Suppressor macrophage (primary cell): ENCODE data around the gene SNAPC4.
"Not testable (repeated sequence)": the region's sequence is repeated elsewhere in the genome, so short reads cannot be mapped to it uniquely, and the experiment has no call there.

Experiments used
- DNase-seq, 4 experiments: peaks; one replicate each; pipeline ENCODE4 v3.0.0-alpha.2; 2020 to 2022

The SNAPC4 gene

DNA sequence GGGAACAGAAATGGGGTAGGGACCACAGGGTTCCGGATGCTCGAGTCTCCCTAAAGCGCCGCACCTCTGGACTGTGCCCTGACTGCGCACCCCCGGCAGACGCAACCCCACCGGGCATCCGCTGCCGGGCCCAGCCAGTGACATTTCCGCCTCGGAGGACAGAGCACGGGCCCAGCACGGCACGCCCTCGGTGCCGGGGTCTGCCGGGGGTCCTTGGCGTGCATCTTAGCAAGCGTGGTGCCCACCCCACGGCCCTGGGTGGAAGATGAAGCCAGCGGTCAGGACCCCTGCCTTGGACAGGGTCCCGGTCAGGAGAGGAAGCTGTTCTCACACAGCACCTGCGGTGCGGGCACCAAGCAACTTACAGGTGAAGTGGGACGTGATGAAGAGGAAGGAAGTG, 32.6 kb upstream of the SNAPC4 start:
- no peak for DNase-seq

DNA sequence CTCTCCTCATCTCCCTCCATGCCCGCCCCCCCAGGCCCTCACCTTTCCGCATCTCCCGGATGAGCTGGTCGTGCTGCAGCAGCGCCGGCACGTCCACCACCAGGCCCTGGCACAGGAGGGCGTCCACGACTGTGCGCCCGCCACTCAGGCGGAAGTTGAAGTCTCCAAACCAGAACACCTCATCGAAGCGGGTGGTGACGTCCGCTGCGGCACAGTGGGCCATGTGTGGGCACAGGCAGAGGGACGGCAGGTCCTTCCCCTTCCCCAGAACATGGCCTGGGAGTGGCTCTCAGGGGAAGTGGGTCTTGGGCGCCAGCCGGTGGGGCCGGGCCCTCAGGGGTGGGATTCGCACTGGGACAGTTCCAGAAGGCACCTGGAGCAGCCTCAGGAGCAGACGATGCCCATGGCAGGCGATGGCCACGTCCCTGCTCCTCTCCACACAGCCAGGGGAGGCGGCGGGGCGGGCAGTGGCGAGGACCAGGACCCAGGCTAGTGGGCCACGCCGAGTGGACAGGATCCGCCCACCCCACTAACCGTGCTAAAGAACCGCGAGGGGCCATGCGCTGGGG, 31.9 kb upstream of the SNAPC4 start:
- DNase-seq = no peak

GRCh38 chr9:136430588-136431234, 30.7 kb upstream of the SNAPC4 start:
- DNase-seq = no peak

- DNase-seq = no peak
These were observed 29.9 kb upstream of the SNAPC4 start for GRCh38 chr9:136429683-136430491.

DNA sequence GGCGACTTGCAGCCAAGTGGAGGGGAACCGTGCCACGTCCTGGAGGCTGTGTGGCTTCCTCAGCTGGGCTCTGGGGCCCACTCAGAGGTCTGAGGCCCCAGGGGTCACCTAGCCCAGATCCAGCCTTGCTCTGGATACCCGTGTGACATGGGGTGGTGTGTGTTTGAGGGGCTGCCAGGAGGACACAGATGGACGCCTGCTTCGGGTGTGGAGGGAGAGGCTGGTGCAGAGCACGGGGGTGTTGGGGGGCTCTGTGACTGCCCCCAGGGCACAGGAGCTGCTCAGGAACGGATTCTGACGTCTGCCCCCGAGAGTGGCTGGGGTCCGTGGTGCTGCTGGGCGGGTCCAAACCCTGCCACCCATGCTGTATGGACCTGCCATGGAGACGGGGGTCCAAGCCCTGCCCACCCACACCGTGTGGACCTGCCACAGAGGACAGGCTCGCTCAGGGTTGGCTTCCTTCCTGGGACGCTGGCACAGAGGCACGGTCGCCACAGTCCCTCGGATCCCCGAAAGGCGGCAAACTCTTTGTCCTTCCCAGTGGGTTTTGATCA, 29.2 kb upstream of the SNAPC4 start:
- DNase-seq = no peak

DNA sequence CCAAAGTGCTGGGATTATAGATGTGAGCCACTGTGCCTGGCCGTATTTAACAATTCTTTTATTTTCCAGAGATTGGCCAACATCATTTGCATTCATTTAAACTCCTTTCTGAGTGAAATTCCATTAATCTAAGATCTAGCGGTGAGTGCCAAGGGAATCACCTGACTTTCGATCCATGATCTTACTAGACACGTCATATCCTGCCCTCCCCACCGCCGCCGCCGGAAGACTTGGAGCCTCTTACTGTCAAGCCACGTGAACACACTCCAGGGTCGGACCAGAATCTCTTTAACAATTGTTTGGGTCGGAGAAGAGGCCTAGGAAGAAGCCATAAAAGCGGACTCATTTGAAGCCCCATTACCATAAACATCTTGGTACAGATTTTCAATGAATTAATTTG, 26.8 kb upstream of the SNAPC4 start:
- DNase-seq = no peak

DNA sequence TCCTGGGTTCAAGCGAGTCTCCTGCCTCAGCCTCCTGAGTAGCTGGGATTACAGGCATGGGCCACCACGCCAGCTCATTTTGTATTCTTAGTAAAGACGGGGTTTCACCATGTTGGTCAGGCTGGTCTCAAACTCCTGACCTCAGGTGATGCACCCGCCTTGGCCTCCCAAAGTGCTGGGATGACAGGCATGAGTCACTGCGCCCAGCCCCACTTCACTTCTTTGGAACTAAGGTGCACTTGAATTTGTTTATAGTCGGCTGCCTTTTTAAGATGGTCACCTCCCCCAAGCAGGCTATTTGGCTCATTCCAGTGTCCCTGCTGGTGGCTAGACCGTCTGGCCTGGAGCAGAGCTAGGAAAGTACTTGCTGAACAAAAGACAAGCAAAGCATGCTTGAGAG, 25.4 kb upstream of the SNAPC4 start:
- DNase-seq = not testable (repeated sequence)

GRCh38 chr9:136424750-136425362, 24.9 kb upstream of the SNAPC4 start:
- no peak for DNase-seq

GRCh38 chr9:136423432-136424146, 23.6 kb upstream of the SNAPC4 start:
- no peak for DNase-seq

GRCh38 chr9:136422876-136423275, 22.9 kb upstream of the SNAPC4 start:
- no peak for DNase-seq

DNA sequence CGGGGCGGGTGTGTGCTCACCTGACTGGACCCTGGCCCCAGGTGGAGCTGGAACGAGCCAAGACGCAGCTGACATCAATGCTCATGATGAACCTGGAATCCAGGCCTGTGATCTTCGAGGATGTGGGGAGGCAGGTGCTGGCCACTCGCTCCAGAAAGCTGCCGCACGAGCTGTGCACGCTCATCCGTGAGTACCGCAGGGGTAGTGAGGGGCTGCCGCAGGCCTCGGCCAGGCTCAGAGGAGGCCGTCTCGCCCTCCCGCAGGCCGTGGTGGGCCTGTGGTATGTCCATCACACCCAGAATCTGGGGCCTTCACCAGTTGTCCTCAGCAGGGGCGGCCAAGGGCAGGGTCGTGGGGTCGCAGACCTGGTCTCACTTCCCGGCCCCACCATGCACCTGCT, 21.8 kb upstream of the SNAPC4 start:
- DNase-seq = no peak

DNA sequence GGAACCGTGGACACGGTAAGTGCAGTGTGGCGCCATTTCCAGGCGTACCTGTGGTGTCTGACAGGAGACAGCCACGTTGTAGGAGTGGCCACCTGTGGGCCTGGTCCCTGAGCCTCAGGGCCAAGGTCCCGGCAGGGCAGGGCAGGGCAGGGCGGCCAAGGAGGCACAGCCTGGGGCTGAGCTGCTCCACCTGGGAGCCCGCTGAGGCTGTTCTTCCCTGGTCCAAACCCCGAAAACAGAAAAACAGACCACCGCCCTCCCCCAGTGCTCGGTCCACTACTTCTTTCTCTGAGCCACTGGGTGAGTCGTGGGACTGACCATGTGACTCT, 19.1 kb upstream of the SNAPC4 start:
- DNase-seq = no peak

DNA sequence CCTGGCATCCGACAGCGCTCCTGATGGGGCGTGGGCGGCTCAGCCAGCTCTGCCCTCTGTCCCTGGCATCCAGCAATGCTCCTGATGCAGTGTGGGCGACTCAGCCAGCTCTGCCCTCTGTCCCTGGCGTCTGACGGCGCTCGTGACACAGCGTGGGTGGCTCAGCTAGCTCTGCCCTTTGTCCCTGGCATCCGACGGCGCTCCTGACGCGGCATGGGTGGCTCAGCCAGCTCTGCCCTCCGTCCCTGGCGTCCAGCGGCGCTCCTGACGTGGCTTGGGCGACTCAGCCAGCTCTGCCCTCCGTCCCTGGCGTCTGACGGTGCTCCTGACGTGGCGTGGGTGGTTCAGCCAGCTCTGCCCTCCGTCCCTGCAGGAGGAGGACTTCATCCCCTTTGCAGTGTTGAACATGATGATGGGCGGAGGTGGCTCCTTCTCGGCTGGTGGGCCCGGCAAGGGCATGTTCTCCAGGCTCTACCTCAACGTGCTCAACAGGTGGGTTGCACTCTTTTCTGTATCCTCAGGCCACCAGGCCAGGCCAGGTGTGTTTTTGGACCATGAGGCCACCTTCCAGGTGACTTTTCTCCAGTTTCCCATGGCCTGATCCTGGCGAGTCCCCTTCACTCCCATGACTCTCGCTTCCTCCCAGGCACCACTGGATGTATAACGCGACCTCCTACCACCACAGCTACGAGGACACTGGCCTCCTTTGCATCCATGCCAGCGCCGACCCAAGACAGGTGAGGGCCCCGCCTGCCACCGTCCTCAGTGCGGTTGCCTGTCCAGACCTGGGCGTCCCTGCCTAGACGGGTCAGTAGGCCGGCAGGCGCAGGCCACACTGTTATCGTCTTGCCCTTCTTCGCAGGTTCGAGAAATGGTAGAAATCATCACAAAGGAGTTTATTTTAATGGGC, 18.5 kb upstream of the SNAPC4 start:
- no peak for DNase-seq

GRCh38 chr9:136416914-136417313, 16.9 kb upstream of the SNAPC4 start:
- no peak for DNase-seq

GRCh38 chr9:136416427-136416826, 16.5 kb upstream of the SNAPC4 start:
- no peak for DNase-seq

DNA sequence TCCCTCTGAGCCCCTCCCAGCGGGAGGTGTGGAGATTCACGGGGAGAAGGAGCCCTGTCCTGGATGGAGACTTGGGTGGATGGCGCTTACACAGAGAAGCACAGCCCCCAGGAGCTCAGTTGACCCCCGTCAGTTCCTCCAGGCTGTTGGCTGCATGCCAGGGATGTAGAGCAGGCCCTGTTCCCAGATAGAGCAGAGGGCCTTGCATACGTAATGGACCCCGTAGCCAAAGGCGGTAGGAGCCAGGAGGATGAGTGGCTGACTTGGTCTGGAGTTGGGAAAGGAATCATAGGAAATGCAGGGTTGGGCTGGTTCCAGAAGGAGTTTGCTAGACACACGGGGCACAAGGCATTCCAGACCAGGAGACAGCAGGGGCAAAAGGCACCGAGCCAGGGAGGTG, 13.0 kb upstream of the SNAPC4 start:
- no peak for DNase-seq

GRCh38 chr9:136411378-136411777, 11.4 kb upstream of the SNAPC4 start:
- no peak for DNase-seq

GRCh38 chr9:136410500-136411287, 10.7 kb upstream of the SNAPC4 start, which contains the start of the genes ENTR1 and PMPCA:
TSS of gene ENTR1 (minus strand) at chr9:136410614. CDS start at chr9:136410397, 217 bp downstream.
TSS of gene PMPCA (plus strand) at chr9:136410658. CDS start at chr9:136410669, 11 bp downstream.
- DNase-seq = peak; percentile 97 to 98 (median 98)

GRCh38 chr9:136409557-136410455, 9.8 kb upstream of the SNAPC4 start:
- peak; percentile 69 to 89 (median 82) for DNase-seq
